Measurements from ENCODE around the gene CALML3.

DNA sequence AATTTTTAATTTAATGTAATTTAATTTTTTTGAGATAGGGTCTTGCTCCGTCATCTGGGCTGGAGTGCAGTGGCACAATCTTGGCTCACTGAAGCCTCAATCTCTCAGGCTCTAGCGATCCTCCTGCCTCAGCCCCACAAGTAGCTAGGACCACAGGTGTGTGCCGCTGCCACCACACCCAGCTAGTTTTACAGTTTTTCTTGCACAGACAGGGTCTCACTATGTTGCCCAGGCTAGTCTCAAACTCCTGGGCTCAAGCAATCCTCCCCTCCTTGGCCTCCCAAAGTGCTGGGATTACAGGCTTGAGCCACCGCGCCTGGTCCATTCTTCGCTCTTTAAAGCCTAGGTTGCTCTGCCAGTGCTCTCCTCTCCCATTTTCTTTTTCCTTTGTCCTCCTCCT, 12.9 kb downstream of the CALML3 start:
- no peak for TF ChIP-seq CTCF (IDR thresholded peaks at IDR 0.05)
- TF ChIP-seq POLR2A (IDR thresholded peaks at IDR 0.05): no peak
